Breast epithelium (tissue), 3 donors: ENCODE results near the gene VIPAS39.

Experiments
- CTCF ChIP-seq, 3 donors: fragments of 450-650 bp; IDR thresholded peaks; one replicate each; pipeline ENCODE4 v1.5.1; 2016 to 2017; ENCODE audit warnings: antibody characterized with exemption in 3 of 3, mild to moderate bottlenecking in 3 of 3, moderate library complexity in 3 of 3
- POLR2A ChIP-seq: fragments of 450-650 bp; IDR thresholded peaks from one replicate; pipeline ENCODE4 v1.6.1; 2016; ENCODE audit warnings: antibody characterized with exemption, mild to moderate bottlenecking, moderate library complexity
- POLR2AphosphoS5 ChIP-seq, 3 donors: sonication (generic); formaldehyde crosslinking; IDR thresholded peaks; one replicate each; pipeline ENCODE4 v1.6.1; 2017; ENCODE audit warnings: antibody characterized with exemption in 3 of 3

- TF ChIP-seq CTCF (IDR thresholded peaks at IDR 0.05) (no peak), POLR2A (no peak), POLR2AphosphoS5 (IDR thresholded peaks at IDR 0.05) (no peak)
Measured at GRCh38 chr14:77485256-77485655, 27.9 kb upstream of the VIPAS39 start.
